Ishikawa (cell line): ENCODE measurements around the gene DUSP22.

Experiments
- CEBPB ChIP-seq: IDR thresholded peaks from 2 replicates; pipeline ENCODE4 v1.6.1; 2012
- CREB1 ChIP-seq: IDR thresholded peaks from 2 replicates; pipeline ENCODE4 v1.6.1; 2012; ENCODE audit warnings: low read depth
- EGR1 ChIP-seq: IDR thresholded peaks from 2 replicates; pipeline ENCODE4 v1.6.1; 2012
- EP300 ChIP-seq: IDR thresholded peaks from 2 replicates; pipeline ENCODE4 v1.6.1; 2012; ENCODE audit warnings: borderline replicate concordance
- FOXM1 ChIP-seq: IDR thresholded peaks from 2 replicates; pipeline ENCODE4 v1.6.1; 2012; ENCODE audit warnings: low read depth, borderline replicate concordance
- NFIC ChIP-seq: IDR thresholded peaks from 2 replicates; pipeline ENCODE4 v1.6.1; 2012
- RAD21 ChIP-seq: IDR thresholded peaks from 2 replicates; pipeline ENCODE4 v1.6.1; 2012; ENCODE audit warnings: low read depth
- TAF1 ChIP-seq: IDR thresholded peaks from 2 replicates; pipeline ENCODE4 v1.6.1; 2012; ENCODE audit warnings: low read depth, mild to moderate bottlenecking
- TCF12 ChIP-seq: IDR thresholded peaks from 2 replicates; pipeline ENCODE4 v1.6.1; 2012; ENCODE audit warnings: low read depth
- TEAD4 ChIP-seq: IDR thresholded peaks from 2 replicates; pipeline ENCODE4 v1.6.1; 2012
- YY1 ChIP-seq: IDR thresholded peaks from 2 replicates; pipeline ENCODE4 v1.6.1; 2012; ENCODE audit warnings: low read depth
- ZBTB7A ChIP-seq: IDR thresholded peaks from 2 replicates; pipeline ENCODE4 v1.6.1; 2012; ENCODE audit warnings: low read depth
- TF ChIP-seq, protein P1 (sequence below): IDR thresholded peaks from 2 replicates; pipeline ENCODE4 v1.6.1; 2012
- TF ChIP-seq, protein P2 (sequence below): IDR thresholded peaks from 2 replicates; pipeline ENCODE4 v1.6.1; 2012; ENCODE audit warnings: low read depth, mild to moderate bottlenecking
- TF ChIP-seq, protein P3 (sequence below): IDR thresholded peaks from 2 replicates; pipeline ENCODE4 v1.6.1; 2012

DUSP22 gene

DNA sequence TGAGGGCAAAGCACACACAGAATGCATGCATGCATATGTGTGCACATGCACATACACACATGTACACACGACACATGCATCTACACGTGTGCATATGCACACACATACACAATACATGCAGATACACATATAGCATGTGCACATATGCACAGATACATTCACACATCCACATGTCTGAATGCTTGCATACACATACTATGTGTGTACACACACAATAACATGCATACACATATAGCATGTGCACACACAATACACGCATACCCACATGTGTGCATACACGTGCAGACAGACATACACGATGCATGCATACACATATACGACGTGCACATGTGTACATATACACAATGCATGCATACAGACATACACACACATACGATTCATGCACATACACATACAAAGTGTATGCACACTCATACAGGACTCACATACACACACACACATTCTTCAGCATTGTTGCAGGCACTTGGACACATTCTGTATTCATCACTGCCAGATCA lies 75.1 kb downstream of the DUSP22 start:
- TF ChIP-seq EP300, result no peak
- TF ChIP-seq TCF12, result no peak
- no peak for TF ChIP-seq ZBTB7A
- no peak for TF ChIP-seq FOXM1
- no peak for TF ChIP-seq TAF1
- no peak for TF ChIP-seq CREB1
- no peak for TF ChIP-seq RAD21
- TF ChIP-seq TEAD4, result no peak
- TF ChIP-seq, protein P1, sequence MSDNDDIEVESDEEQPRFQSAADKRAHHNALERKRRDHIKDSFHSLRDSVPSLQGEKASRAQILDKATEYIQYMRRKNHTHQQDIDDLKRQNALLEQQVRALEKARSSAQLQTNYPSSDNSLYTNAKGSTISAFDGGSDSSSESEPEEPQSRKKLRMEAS, result no peak
- TF ChIP-seq EGR1, result no peak
- TF ChIP-seq, protein P2, sequence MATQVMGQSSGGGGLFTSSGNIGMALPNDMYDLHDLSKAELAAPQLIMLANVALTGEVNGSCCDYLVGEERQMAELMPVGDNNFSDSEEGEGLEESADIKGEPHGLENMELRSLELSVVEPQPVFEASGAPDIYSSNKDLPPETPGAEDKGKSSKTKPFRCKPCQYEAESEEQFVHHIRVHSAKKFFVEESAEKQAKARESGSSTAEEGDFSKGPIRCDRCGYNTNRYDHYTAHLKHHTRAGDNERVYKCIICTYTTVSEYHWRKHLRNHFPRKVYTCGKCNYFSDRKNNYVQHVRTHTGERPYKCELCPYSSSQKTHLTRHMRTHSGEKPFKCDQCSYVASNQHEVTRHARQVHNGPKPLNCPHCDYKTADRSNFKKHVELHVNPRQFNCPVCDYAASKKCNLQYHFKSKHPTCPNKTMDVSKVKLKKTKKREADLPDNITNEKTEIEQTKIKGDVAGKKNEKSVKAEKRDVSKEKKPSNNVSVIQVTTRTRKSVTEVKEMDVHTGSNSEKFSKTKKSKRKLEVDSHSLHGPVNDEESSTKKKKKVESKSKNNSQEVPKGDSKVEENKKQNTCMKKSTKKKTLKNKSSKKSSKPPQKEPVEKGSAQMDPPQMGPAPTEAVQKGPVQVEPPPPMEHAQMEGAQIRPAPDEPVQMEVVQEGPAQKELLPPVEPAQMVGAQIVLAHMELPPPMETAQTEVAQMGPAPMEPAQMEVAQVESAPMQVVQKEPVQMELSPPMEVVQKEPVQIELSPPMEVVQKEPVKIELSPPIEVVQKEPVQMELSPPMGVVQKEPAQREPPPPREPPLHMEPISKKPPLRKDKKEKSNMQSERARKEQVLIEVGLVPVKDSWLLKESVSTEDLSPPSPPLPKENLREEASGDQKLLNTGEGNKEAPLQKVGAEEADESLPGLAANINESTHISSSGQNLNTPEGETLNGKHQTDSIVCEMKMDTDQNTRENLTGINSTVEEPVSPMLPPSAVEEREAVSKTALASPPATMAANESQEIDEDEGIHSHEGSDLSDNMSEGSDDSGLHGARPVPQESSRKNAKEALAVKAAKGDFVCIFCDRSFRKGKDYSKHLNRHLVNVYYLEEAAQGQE, result no peak
- TF ChIP-seq CEBPB, result no peak
- TF ChIP-seq NFIC, result no peak

DNA sequence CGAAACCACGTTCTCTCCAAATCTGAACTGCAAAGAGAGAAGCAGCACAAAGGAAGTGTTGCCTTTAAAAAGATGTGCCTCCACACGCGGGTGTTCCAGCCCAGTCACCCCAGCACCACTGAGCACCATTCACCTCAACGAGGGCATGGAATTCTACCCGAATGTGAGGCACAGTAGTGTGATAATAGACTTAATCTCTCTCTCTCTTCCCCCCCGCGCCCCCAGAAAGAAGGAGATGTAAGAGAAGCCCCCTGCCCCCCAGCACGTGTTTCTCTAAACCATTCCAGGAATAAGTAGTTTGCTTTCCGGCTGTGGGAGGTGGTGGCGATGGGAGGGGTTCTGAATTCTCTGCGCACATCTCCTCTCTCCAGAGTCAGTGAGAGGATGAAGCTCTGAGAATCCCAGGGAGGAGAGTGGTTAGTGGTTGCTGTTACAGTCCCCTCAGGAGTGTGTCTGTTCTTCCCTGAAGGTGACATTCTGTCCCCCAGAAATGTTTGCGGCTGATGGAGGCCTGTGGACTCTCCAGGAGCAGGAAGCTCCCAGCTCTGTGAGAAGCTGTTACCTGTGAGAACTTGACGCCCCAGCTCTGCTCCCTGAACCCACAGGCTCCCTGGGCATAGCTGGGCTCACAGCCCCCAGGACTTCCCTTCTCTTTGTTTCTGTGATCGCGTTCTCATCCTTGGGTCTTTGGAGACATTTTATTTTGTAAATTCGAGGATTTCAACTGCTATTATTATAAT lies 75.8 kb downstream of the DUSP22 start:
- TF ChIP-seq FOXM1 (no peak), NFIC (no peak), TCF12 (no peak), EGR1 (no peak), TEAD4 (no peak)
- TF ChIP-seq, protein P3, sequence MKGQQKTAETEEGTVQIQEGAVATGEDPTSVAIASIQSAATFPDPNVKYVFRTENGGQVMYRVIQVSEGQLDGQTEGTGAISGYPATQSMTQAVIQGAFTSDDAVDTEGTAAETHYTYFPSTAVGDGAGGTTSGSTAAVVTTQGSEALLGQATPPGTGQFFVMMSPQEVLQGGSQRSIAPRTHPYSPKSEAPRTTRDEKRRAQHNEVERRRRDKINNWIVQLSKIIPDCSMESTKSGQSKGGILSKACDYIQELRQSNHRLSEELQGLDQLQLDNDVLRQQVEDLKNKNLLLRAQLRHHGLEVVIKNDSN, result no peak
- TF ChIP-seq, protein P1, result no peak

DNA sequence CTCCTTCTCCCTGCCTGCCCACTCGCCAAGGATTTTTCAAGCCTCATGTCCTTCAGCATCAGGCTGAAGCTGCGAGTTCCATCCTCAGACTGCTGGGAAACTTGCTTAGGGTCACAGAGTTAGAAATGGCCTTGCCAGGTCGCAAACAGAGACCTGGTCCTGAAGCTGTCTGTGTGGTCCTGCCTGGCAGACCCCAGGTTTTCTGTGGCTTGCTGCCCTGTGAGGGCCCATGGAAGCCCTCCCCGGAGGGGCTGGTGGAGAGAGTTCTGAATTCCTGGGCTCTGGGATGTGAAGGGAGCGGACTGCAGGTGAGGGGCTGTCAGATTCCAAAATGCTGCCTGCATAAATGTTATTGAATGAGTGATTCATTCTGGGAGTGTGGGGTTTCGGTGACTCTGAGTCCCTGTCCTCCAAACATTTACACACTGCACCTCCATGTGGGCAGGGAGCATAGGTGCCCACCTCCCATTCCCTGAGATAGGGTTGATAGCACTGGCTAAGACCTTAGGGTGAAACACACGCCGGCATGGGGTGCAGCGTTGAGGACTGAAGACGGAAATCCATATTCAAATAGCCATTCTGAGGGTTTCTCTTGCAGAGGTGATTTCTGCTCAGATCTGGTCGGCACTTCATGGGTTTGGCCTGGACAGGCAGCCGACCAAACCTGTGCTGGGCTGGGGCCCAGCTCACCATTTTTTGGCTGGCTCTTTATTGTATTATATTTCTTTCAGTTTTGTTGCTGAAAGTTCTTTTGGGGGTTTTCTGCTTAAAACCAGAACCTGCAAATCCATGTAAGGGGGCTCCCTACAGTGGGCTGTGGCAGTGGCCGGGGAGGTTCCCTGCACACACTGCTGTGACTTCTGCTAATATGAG lies 77.5 kb downstream of the DUSP22 start:
- no peak for TF ChIP-seq ZBTB7A
- TF ChIP-seq EP300, result no peak
- no peak for TF ChIP-seq CEBPB
- no peak for TF ChIP-seq NFIC
- TF ChIP-seq FOXM1, result no peak
- TF ChIP-seq, protein P2, result no peak
- TF ChIP-seq EGR1, result no peak
- TF ChIP-seq, protein P3, result no peak
- no peak for TF ChIP-seq RAD21
- TF ChIP-seq CREB1, result no peak
- no peak for TF ChIP-seq TCF12
- TF ChIP-seq, protein P1, result no peak
- TF ChIP-seq TAF1, result no peak
- no peak for TF ChIP-seq TEAD4
- no peak for TF ChIP-seq YY1

DNA sequence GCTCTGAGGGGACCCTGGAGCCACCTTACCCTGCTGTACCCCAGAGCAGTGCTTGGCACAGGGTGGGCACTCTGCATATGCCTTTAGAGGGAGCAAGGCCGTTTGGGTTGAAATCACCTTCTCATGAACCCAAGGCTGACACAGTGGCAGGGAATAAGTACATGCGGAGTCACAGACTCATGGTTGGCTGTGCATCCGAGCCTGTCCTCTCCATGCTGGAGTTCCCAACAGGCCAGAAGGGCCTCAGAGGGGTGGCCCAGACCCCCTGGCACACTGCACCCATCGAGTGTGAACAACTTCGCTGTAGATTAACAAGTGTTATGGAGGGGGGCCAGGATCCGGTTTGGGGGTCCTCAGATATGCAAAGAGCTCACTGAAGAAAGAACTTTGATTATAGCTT lies 78.3 kb downstream of the DUSP22 start:
- TF ChIP-seq CREB1 (no peak), TCF12 (no peak), RAD21 (no peak), EP300 (no peak), CEBPB (no peak), YY1 (no peak), FOXM1 (no peak), NFIC (no peak), ZBTB7A (no peak), TAF1 (no peak), EGR1 (no peak), TEAD4 (no peak)
- TF ChIP-seq, protein P1, result no peak
- TF ChIP-seq, protein P2, result no peak
- TF ChIP-seq, protein P3, result no peak
